ENCODE results near the gene UGT1A6.

DNA sequence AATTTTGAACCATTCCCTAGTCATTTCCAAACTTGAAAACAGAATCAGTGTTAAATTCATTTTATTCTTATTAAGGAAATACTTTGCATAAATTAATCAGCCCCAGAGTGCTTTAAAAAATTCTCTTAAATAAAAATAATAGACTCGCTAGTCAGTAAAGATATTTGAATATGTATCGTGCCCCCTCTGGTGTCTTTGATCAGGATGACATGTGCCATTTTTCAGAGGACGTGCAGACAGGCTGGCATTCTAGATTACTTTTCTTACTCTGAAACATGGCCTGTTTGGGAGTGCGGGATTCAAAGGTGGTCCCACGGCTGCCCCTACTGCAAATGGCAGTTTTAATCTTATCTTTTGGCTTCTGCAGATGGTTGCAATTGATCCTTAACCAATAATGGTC is 79.9 kb downstream of the UGT1A6 start:
- no peak for TF ChIP-seq EZH2 (IDR thresholded peaks at IDR 0.05; ENCODE audit: borderline replicate concordance, low read length)
- TF ChIP-seq, protein P1, sequence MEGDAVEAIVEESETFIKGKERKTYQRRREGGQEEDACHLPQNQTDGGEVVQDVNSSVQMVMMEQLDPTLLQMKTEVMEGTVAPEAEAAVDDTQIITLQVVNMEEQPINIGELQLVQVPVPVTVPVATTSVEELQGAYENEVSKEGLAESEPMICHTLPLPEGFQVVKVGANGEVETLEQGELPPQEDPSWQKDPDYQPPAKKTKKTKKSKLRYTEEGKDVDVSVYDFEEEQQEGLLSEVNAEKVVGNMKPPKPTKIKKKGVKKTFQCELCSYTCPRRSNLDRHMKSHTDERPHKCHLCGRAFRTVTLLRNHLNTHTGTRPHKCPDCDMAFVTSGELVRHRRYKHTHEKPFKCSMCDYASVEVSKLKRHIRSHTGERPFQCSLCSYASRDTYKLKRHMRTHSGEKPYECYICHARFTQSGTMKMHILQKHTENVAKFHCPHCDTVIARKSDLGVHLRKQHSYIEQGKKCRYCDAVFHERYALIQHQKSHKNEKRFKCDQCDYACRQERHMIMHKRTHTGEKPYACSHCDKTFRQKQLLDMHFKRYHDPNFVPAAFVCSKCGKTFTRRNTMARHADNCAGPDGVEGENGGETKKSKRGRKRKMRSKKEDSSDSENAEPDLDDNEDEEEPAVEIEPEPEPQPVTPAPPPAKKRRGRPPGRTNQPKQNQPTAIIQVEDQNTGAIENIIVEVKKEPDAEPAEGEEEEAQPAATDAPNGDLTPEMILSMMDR (IDR thresholded peaks at IDR 0.05; ENCODE audit: low read length): no peak
